Neural crest cell (in vitro differentiated cells): Measurements from ENCODE around the gene PODXL. TPM values are rescaled to one million over a fixed set of nuclear protein-coding genes. Genes with fewer than 3 reads are reported as not detected.

Source experiments
- DNase-seq: peaks from one replicate; pipeline ENCODE4 v3.0.0; 2021; ENCODE audit warnings: low read depth, mixed read lengths, low spot score
- H3K27ac Mint-ChIP-seq: one replicate; pipeline ENCODE4 v1.8.0; 2021; ENCODE audit warnings: mild to moderate bottlenecking, mixed read lengths; ENCODE audit not compliant: unreplicated experiment
- H3K27me3 Mint-ChIP-seq: 2 replicates; pipeline ENCODE4 v1.8.0; 2021; ENCODE audit warnings: low read depth, mild to moderate bottlenecking, mixed read lengths
- H3K36me3 Mint-ChIP-seq: 2 replicates; pipeline ENCODE4 v1.8.0; 2021; ENCODE audit warnings: low read depth, mild to moderate bottlenecking, mixed read lengths
- H3K4me1 Mint-ChIP-seq: 2 replicates; pipeline ENCODE4 v1.8.0; 2021; ENCODE audit warnings: mixed read lengths
- H3K4me3 Mint-ChIP-seq: one replicate; pipeline ENCODE4 v1.8.0; 2021; ENCODE audit warnings: mild to moderate bottlenecking, mixed read lengths
- H3K9me3 Mint-ChIP-seq: 2 replicates; pipeline ENCODE4 v1.8.0; 2021; ENCODE audit warnings: mixed read lengths
- CTCF ChIP-seq: fragments of 200-600 bp; sonication (generic); conservative IDR thresholded peaks from 2 replicates; pipeline ENCODE4 v1.5.0; 2021; ENCODE audit warnings: antibody characterized with exemption, mild to moderate bottlenecking
- total RNA-seq: library from RNA; stranded (reverse); gene quantifications from 2 replicates; pipeline ENCODE4 v1.2.1, GENCODE V29; 2021

Gene PODXL
- total RNA-seq, 1 donor from 2014 or later: 21.4 TPM

- no peak overlapping the region for H3K27ac Mint-ChIP-seq
- no peaks in the 10 kb centered on the region for H3K9me3 Mint-ChIP-seq
- peaks cover 29% of the 10 kb centered on the region for H3K4me1 Mint-ChIP-seq
- peaks cover 86% of the 10 kb centered on the region for H3K27me3 Mint-ChIP-seq
- peak overlapping the region; percentile 87 for H3K4me3 Mint-ChIP-seq
- DNase-seq: no peak
- TF ChIP-seq CTCF: no peak
- H3K36me3 Mint-ChIP-seq: no peaks in the 10 kb centered on the region
Observed at GRCh38 chr7:131555552-131556052, 826 bp downstream of the PODXL start.

GRCh38 chr7:131554880-131555516 is 1.4 kb downstream of the PODXL start:
- Mint-ChIP-seq H3K4me3 (peak overlapping the region; percentile 87), H3K9me3 (no peaks in the 10 kb centered on the region), H3K36me3 (no peaks in the 10 kb centered on the region), H3K4me1 (peaks cover 29% of the 10 kb centered on the region), H3K27ac (no peak overlapping the region), H3K27me3 (peaks cover 83% of the 10 kb centered on the region)
- DNase-seq: no peak
- TF ChIP-seq CTCF: no peak

- Mint-ChIP-seq H3K9me3 (no peaks in the 10 kb centered on the region), H3K4me1 (peaks cover 29% of the 10 kb centered on the region), H3K4me3 (peak overlapping the region; percentile 87), H3K36me3 (no peaks in the 10 kb centered on the region), H3K27ac (no peak overlapping the region), H3K27me3 (peaks cover 77% of the 10 kb centered on the region)
- DNase-seq: no peak
- TF ChIP-seq CTCF: no peak
Observed at GRCh38 chr7:131553931-131554330, 2.5 kb downstream of the PODXL start.

- Mint-ChIP-seq H3K4me3 (no peak overlapping the region), H3K9me3 (no peaks in the 10 kb centered on the region), H3K27ac (no peak overlapping the region), H3K27me3 (peaks cover 63% of the 10 kb centered on the region), H3K4me1 (peaks cover 18% of the 10 kb centered on the region), H3K36me3 (no peaks in the 10 kb centered on the region)
- TF ChIP-seq CTCF: no peak
- DNase-seq: no peak
Observed at GRCh38 chr7:131552053-131552452, 4.4 kb downstream of the PODXL start.

GRCh38 chr7:131550846-131551245 is 5.6 kb downstream of the PODXL start:
- no peak for TF ChIP-seq CTCF

More at GRCh38 chr7:131550846-131551245, 5.6 kb downstream of the PODXL start:
- Mint-ChIP-seq H3K4me3 (no peak overlapping the region), H3K27me3 (peaks cover 60% of the 10 kb centered on the region), H3K27ac (no peak overlapping the region), H3K36me3 (no peaks in the 10 kb centered on the region), H3K9me3 (no peaks in the 10 kb centered on the region), H3K4me1 (peaks cover 18% of the 10 kb centered on the region)
- DNase-seq: no peak
